AG09309 (cell line): ENCODE results near the gene SCGB2B2.

Source experiments
- DNase-seq: peaks from one replicate; pipeline ENCODE4 v3.0.0-alpha.2; 2010; ENCODE audit warnings: low read depth
- H3K4me3 ChIP-seq: 2 replicates; pipeline ENCODE4 v1.5.1; 2011; ENCODE audit warnings: mild to moderate bottlenecking, low read depth, low read length, moderate library complexity; ENCODE audit not compliant: control insufficient read depth
- TF ChIP-seq, protein P1 (sequence below): IDR thresholded peaks from 2 replicates; pipeline ENCODE4 v1.5.1; 2011; ENCODE audit warnings: mild to moderate bottlenecking, low read depth, low read length, inconsistent platforms; ENCODE audit not compliant: insufficient read depth, control insufficient read depth; ENCODE audit errors: missing control alignments

SCGB2B2 gene

GRCh38 chr19:34633802-34634201 is 43.2 kb downstream of the SCGB2B2 start:
- no peak for DNase-seq
- TF ChIP-seq, protein P1, sequence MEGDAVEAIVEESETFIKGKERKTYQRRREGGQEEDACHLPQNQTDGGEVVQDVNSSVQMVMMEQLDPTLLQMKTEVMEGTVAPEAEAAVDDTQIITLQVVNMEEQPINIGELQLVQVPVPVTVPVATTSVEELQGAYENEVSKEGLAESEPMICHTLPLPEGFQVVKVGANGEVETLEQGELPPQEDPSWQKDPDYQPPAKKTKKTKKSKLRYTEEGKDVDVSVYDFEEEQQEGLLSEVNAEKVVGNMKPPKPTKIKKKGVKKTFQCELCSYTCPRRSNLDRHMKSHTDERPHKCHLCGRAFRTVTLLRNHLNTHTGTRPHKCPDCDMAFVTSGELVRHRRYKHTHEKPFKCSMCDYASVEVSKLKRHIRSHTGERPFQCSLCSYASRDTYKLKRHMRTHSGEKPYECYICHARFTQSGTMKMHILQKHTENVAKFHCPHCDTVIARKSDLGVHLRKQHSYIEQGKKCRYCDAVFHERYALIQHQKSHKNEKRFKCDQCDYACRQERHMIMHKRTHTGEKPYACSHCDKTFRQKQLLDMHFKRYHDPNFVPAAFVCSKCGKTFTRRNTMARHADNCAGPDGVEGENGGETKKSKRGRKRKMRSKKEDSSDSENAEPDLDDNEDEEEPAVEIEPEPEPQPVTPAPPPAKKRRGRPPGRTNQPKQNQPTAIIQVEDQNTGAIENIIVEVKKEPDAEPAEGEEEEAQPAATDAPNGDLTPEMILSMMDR: no peak
- no peak overlapping the region for H3K4me3 ChIP-seq
